Mucosa of descending colon (tissue), 3 donors: ENCODE data around the gene RALGPS1. TPM values are rescaled to one million over a fixed set of nuclear protein-coding genes. Genes with fewer than 3 reads are reported as not detected.
A peak's percentile ranks its signal among the peaks of the same experiment; 100 is the strongest.

Experiments used
- ATAC-seq: fragments of 200-7000 bp; cut with Tn5 transposase; one replicate; pipeline ENCODE4 v1.9.1; 2020; ENCODE audit warnings: mild to moderate bottlenecking, moderate library complexity
- DNase-seq, 3 donors: peaks; one replicate each; pipeline ENCODE4 v3.0.0-alpha.2; 2020
- H3K36me3 ChIP-seq: fragments of 200-600 bp; one replicate; pipeline ENCODE4 v1.8.0; 2021; ENCODE audit warnings: low read depth, mild to moderate bottlenecking
- H3K4me1 ChIP-seq: fragments of 200-600 bp; one replicate; pipeline ENCODE4 v1.8.0; 2021; ENCODE audit warnings: low read depth, mild to moderate bottlenecking
- H3K4me3 ChIP-seq: fragments of 200-600 bp; one replicate; pipeline ENCODE4 v1.8.0; 2021; ENCODE audit warnings: mild to moderate bottlenecking
- H3K9me3 ChIP-seq: fragments of 200-600 bp; one replicate; pipeline ENCODE4 v1.8.0; 2021; ENCODE audit warnings: mild to moderate bottlenecking
- intact Hi-C, 2 donors: fragments of 100-400 bp; cut with DNase I in 1 of 2; cut with micrococcal nuclease in 1 of 2; formaldehyde crosslinking; loops; one replicate each; pipeline versions ENCODE4 v1.11.0 to v1.11.1; 2022; cut with DNase I, micrococcal nuclease
- total RNA-seq, 3 donors: library from RNA; stranded (reverse); fragmentation: NEBNext Ultra II Directional in 2 of 3; extraction: Animal tissue kit (Norgen Biotek cat#: 25700) in 2 of 3; gene quantifications; one replicate each; pipeline versions ENCODE4 v1.2.1 to v1.2.4, GENCODE V29; 2021 to 2023
- TF ChIP-seq, protein P1 (sequence below): fragments of 200-600 bp; IDR thresholded peaks from one replicate; pipeline ENCODE4 v1.8.0; 2022; ENCODE audit warnings: antibody characterized with exemption, mild to moderate bottlenecking
- donor health status: DM: no; HTN: no; CAD: no; lungs with moderate emphysema.
- donor health status: DM: no; HTN: no; CAD: no.
- donor health status: DM: no; HTN: yes; CAD: no.

The RALGPS1 gene
- total RNA-seq, 3 donors from 2014 or later, result 31.3 to 55.4 (median 32.1) TPM

DNA sequence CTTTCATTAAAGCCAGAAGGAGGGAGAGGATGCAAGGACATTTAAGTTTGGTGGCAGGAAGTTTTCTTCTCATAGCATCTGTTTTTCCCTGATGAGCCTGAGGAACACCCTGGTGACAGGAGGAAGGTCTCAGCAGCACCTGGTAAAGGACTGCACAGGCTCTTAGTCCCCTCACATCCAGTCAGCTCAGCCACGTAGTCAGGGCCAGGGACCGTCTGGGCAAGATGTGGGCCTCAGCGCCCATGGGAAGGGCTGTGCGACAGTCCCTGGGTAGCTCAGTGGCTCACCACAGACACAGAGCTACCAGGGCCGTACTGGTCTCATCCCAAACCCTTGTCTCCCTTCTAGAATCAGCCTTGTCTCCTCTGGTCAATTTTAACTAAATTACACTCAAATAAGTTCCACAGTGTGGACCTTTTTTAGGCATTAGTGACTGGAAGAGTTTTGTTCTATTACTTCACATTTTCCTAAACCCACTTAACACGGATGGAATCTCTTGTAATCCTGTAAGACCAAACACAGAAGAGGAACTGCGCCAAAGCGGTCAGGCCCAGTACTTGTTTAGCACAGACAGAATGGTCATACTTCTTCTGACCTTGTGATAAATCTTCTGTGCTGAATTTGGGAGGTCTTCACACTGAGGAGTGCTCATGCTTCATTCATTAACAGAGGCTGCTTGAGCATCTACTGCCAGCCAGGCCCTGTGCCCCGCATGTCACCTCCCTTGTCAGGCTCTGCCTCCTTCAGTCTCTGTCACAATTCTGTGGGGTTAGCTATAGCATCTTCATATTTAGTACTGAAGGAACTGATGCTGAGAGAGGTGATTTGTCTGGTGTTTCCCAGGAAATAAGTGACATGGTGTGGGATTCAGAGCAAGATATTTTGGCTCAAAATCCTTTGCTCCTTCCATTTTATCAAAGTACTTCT lies 116.5 kb downstream of the RALGPS1 start:
- TF ChIP-seq, protein P1, sequence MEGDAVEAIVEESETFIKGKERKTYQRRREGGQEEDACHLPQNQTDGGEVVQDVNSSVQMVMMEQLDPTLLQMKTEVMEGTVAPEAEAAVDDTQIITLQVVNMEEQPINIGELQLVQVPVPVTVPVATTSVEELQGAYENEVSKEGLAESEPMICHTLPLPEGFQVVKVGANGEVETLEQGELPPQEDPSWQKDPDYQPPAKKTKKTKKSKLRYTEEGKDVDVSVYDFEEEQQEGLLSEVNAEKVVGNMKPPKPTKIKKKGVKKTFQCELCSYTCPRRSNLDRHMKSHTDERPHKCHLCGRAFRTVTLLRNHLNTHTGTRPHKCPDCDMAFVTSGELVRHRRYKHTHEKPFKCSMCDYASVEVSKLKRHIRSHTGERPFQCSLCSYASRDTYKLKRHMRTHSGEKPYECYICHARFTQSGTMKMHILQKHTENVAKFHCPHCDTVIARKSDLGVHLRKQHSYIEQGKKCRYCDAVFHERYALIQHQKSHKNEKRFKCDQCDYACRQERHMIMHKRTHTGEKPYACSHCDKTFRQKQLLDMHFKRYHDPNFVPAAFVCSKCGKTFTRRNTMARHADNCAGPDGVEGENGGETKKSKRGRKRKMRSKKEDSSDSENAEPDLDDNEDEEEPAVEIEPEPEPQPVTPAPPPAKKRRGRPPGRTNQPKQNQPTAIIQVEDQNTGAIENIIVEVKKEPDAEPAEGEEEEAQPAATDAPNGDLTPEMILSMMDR, result no peak
- Histone ChIP-seq H3K4me3 (no peak overlapping the region), H3K36me3 (no peaks in the 10 kb centered on the region), H3K9me3 (no peaks in the 10 kb centered on the region), H3K4me1 (no peaks in the 10 kb centered on the region)
- intact Hi-C loops, result no loop called here
- peak; percentile 48 for ATAC-seq
- DNase-seq, result peak in 1 of 3 donors; percentile 44

DNA sequence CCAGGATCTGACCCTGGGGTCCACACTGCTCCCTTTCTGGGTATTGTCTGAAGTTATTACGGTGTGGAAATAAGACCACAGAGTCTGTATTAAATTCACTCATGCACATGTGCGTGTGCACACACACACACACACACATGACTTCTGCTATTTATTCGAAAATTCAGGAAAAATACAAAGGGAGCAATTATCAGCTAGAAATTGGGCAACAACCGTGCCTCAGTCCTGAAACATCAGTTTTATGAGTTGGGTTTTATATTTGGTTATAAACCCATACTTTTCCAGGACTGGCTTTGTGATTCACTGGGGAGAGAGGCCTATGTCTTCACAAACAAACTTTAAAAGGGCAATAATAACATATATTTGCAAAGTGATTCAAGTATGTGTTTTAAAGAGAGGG lies 117.7 kb downstream of the RALGPS1 start:
- ATAC-seq (no peak), DNase-seq (no peak)
- intact Hi-C loops, result no loop called here
- H3K9me3 ChIP-seq, result no peaks in the 10 kb centered on the region
- no peaks in the 10 kb centered on the region for H3K4me1 ChIP-seq
- H3K4me3 ChIP-seq, result no peak overlapping the region
- TF ChIP-seq, protein P1, result no peak
- H3K36me3 ChIP-seq, result no peaks in the 10 kb centered on the region

DNA sequence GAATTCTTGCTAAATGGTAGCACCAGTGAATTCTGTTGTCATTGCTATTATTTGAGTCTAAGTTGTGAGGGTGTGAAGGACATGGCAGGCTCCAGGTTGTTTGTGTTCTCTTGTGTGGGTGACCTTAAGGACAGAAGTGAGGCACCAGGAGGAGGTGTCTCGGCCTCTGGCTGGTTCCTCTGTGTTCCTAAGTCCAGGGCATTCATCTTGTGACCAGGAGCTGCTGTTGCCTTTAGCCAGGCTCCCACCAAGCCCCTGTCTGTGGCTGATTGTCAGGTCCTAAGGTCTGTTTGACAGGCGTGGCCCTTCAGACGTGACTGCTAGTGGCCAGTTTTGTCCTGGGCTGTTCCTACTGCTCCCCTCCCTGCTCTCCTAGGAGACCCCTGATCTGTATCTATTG lies 118.5 kb downstream of the RALGPS1 start:
- H3K4me1 ChIP-seq, result no peaks in the 10 kb centered on the region
- H3K36me3 ChIP-seq, result no peaks in the 10 kb centered on the region
- intact Hi-C loops, result no loop called here
- ATAC-seq, result no peak
- no peaks in the 10 kb centered on the region for H3K9me3 ChIP-seq
- DNase-seq, result no peak
- TF ChIP-seq, protein P1, result no peak
- H3K4me3 ChIP-seq, result no peak overlapping the region

DNA sequence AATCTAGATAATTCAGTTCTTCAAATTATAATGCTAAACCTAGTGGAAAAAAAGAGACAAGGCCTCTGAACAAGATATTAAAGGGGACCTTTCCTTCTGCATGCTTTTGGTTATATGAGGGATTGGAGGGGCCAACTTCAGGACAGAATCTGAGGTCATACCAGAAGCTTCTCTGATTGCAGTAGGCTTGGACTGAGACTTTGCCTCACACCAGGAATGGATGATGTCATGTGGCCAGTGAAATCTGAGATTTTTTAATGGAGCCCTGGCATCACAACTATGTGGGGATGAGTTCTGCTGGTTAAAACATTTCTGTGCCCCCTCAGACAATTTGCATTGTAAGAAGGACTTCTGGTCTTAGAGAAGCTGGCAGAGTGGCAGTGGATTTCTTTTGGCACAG lies 119.2 kb downstream of the RALGPS1 start:
- TF ChIP-seq, protein P1, result no peak
- ATAC-seq (no peak), DNase-seq (no peak)
- no peaks in the 10 kb centered on the region for H3K4me1 ChIP-seq
- no peak overlapping the region for H3K4me3 ChIP-seq
- intact Hi-C loops, result no loop called here
- H3K9me3 ChIP-seq, result no peaks in the 10 kb centered on the region
- no peaks in the 10 kb centered on the region for H3K36me3 ChIP-seq

DNA sequence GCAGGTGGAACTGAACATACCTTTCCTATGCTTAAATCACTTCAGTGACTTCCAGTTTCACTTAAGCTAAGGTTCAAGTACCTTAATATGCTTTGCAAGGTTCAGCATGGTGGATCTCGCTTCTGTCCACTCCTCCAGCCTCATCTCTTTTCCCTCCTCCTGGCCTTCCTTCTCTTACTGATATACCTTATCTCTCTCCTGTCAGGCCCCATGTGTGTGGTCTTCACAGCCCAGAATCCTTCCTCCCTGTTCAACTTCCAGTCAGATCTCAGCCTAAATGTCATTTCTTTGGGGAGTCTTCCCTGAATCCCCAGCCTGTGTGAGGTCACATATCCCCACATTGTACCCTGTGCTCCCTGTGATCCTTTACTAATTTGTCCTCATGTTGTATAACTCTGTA lies 120.1 kb downstream of the RALGPS1 start:
- H3K4me3 ChIP-seq, result no peak overlapping the region
- DNase-seq (no peak), ATAC-seq (no peak)
- no peaks in the 10 kb centered on the region for H3K4me1 ChIP-seq
- H3K36me3 ChIP-seq, result no peaks in the 10 kb centered on the region
- H3K9me3 ChIP-seq, result no peaks in the 10 kb centered on the region
- TF ChIP-seq, protein P1, result no peak
- intact Hi-C loops, result no loop called here
